ENCODE results near the gene ACSL3. TPM values are rescaled to one million over a fixed set of nuclear protein-coding genes. Genes with fewer than 3 reads are reported as not detected.
"Not testable (repeated sequence)": the region's sequence is repeated elsewhere in the genome, so short reads cannot be mapped to it uniquely, and the experiment has no call there.

The ACSL3 gene
- total RNA-seq, 1 donor from 2014 or later, result 95.8 TPM

DNA sequence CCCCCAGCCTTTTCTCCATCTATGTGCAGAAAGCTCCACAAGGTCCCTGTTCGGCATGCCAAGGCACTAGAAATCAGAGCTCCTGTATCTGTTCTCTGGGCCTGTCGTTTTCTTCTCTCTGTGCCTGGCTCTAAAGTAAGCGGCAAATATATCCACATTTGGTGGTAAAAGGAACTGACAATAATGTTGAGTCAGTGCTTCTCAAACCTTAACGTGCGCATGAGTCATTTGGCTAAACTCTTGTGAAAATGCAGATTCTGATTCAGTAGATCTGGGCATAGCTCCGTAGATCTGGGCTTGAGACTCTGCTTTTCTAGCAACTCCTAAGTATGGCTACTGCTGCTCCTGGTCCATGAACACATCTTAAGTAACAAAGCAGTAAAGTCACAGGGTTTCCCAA, 16.5 kb upstream of the ACSL3 start:
- TF ChIP-seq, protein P1, sequence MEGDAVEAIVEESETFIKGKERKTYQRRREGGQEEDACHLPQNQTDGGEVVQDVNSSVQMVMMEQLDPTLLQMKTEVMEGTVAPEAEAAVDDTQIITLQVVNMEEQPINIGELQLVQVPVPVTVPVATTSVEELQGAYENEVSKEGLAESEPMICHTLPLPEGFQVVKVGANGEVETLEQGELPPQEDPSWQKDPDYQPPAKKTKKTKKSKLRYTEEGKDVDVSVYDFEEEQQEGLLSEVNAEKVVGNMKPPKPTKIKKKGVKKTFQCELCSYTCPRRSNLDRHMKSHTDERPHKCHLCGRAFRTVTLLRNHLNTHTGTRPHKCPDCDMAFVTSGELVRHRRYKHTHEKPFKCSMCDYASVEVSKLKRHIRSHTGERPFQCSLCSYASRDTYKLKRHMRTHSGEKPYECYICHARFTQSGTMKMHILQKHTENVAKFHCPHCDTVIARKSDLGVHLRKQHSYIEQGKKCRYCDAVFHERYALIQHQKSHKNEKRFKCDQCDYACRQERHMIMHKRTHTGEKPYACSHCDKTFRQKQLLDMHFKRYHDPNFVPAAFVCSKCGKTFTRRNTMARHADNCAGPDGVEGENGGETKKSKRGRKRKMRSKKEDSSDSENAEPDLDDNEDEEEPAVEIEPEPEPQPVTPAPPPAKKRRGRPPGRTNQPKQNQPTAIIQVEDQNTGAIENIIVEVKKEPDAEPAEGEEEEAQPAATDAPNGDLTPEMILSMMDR (conservative IDR thresholded peaks at IDR 0.05), result no peak
- H3K4me3 Mint-ChIP-seq, result no peak overlapping the region
- H3K27ac Mint-ChIP-seq, result no peak overlapping the region
- DNase-seq (ENCODE audit: extremely low spot score, unreplicated experiment), result no peak
- H3K27me3 Mint-ChIP-seq, result no peaks in the 10 kb centered on the region
- peaks cover 12% of the 10 kb centered on the region for H3K4me1 Mint-ChIP-seq (ENCODE audit: unreplicated experiment)
- no peaks in the 10 kb centered on the region for H3K36me3 Mint-ChIP-seq
- H3K9me3 Mint-ChIP-seq, result no peaks in the 10 kb centered on the region

DNA sequence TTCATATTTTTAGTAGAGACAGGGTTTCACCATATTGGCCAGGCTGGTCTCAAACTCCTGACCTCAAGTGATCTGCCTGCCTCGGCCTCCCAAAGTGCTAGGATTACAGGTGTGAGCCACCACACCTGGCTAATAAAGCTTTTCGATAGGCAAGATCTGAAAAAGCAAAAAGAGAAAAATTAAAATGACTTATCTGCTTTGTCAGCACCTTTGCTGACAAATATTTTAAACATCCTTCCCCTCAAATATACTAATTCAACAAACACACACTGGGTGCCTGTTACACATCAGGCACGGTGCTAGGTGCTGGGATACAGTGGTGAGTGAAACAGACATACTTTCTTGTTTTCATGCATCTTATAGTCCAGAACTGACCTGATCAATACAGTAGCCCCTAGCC, 15.5 kb upstream of the ACSL3 start:
- not testable (repeated sequence) for DNase-seq (ENCODE audit: extremely low spot score, unreplicated experiment); H3K9me3 Mint-ChIP-seq; H3K36me3 Mint-ChIP-seq; H3K27ac Mint-ChIP-seq; H3K4me3 Mint-ChIP-seq; H3K27me3 Mint-ChIP-seq; H3K4me1 Mint-ChIP-seq (ENCODE audit: unreplicated experiment)

DNA sequence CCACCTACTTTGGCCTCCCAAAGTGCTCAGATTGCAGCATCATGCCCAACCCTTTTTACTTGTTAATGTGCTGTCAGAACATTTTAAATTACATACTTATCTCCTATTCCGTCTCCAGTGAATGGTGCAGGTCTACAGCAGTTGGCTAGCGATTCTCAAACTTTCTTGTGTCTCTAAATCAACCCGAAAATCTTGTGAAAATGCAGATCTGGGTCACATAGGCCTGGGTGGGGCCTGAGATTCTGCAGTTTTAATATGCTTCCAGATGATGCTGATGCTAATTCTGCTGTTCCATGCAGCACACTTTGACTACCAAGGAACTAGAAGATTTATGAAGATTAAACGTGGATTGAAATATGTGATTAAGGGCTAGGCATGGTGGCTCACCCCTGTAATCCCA, 14.8 kb upstream of the ACSL3 start:
- Mint-ChIP-seq H3K9me3 (no peaks in the 10 kb centered on the region), H3K27me3 (no peaks in the 10 kb centered on the region), H3K4me1 (ENCODE audit: unreplicated experiment) (peaks cover 8% of the 10 kb centered on the region), H3K36me3 (no peaks in the 10 kb centered on the region), H3K4me3 (no peak overlapping the region), H3K27ac (no peak overlapping the region)
- DNase-seq (ENCODE audit: extremely low spot score, unreplicated experiment), result no peak
- TF ChIP-seq, protein P1 (conservative IDR thresholded peaks at IDR 0.05), result no peak

DNA sequence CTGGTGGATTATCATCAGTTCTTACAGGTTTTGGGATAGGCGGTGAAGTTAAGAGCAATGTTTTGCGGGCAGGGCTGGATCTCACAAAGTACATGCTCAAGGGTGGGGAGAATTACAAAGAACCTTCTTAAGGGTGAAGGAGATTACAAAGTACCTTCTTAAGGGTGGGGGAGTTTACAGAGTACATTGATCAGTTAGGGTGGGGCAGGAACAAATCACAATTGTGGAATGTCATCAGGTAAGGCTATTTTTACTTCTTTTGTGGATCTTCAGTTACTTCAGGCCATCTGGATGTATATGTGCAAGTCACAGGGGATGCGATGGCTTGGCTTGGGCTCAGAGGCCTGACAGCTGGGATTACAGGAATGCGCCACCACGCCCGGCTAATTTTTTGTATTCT, 12.8 kb upstream of the ACSL3 start:
- Mint-ChIP-seq H3K4me3 (peak overlapping the region; percentile 23), H3K27ac (peak overlapping the region; percentile 49)
- H3K36me3 Mint-ChIP-seq; DNase-seq (ENCODE audit: extremely low spot score, unreplicated experiment); H3K9me3 Mint-ChIP-seq; H3K4me1 Mint-ChIP-seq (ENCODE audit: unreplicated experiment); H3K27me3 Mint-ChIP-seq: not testable (repeated sequence)

DNA sequence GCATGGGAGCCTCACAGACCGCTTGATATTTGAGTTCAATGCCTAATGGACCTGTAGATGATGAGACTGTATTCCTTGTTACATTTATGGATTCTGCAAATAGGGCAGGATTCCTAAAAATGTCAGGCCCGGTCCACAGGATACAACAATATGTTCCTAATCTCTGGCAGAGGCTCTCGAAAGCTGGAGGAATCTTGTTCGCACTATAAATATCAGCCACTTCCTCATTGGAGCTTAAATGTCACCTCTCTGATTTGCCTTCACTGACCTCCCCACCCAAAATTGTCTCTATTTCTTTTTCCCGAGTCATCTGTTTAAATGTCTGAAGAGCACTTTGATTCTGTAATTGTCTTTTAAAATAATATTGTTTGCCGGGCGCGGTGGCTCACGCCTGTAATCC, 12.0 kb upstream of the ACSL3 start:
- Mint-ChIP-seq H3K27ac (no peak overlapping the region), H3K4me3 (no peak overlapping the region), H3K36me3 (no peaks in the 10 kb centered on the region), H3K27me3 (peaks cover 2% of the 10 kb centered on the region), H3K9me3 (no peaks in the 10 kb centered on the region), H3K4me1 (ENCODE audit: unreplicated experiment) (no peaks in the 10 kb centered on the region)
- TF ChIP-seq, protein P1 (conservative IDR thresholded peaks at IDR 0.05), result no peak
- DNase-seq (ENCODE audit: extremely low spot score, unreplicated experiment), result no peak

DNA sequence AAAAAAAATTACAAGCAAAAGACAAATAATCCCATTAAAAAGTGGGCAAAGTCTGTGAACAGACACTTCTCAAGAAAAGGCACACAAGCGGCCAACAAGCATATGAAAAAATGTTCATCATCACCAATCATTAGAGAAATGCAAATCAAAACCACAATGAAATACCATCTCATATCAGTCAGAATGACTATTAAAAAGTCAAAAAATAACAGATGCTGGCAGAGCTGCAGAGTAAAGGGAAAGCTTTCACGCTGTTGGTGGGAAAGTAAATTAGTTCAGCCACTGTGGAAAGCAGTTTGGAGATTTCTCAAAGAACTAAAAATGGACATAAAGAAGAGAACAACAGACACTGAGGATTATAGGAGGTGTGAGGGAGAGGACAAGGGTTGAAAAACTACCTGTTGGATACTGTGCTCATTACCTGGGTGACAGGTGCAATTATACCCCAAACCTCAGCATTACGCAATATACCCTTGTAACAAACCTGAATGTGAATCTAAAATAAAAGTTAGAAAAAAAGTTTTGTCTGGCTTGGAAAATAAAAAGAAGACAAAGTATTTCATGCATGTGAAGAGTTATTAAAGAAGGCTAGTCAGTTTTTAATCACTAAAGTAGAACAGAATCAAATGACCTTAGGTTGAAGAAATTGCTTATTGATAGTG, 8.7 kb upstream of the ACSL3 start:
- DNase-seq (ENCODE audit: extremely low spot score, unreplicated experiment), result no peak
- H3K9me3 Mint-ChIP-seq, result no peaks in the 10 kb centered on the region
- no peaks in the 10 kb centered on the region for H3K36me3 Mint-ChIP-seq
- peaks cover 2% of the 10 kb centered on the region for H3K27me3 Mint-ChIP-seq
- no peaks in the 10 kb centered on the region for H3K4me1 Mint-ChIP-seq (ENCODE audit: unreplicated experiment)
- H3K4me3 Mint-ChIP-seq, result no peak overlapping the region
- TF ChIP-seq, protein P1 (conservative IDR thresholded peaks at IDR 0.05), result no peak
- no peak overlapping the region for H3K27ac Mint-ChIP-seq
